H9 (cell line): ENCODE data around the gene BEND5. TPM values are rescaled to one million over a fixed set of nuclear protein-coding genes. Genes with fewer than 3 reads are reported as not detected.

ENCODE experiments used
- DNase-seq: peaks from one replicate; pipeline ENCODE4 v3.0.0-alpha.2; 2017
- H2AFZ ChIP-seq: one replicate; pipeline ENCODE4 v1.6.1; 2013; ENCODE audit warnings: mild to moderate bottlenecking, low read length, control low read depth, moderate library complexity
- H2AK5ac ChIP-seq: 2 replicates; pipeline ENCODE4 v1.6.1; 2013; ENCODE audit warnings: low read length, control low read depth, mixed read lengths; ENCODE audit not compliant: insufficient read length
- H2BK120ac ChIP-seq: one replicate; pipeline ENCODE4 v1.6.1; 2013; ENCODE audit warnings: low read depth, mild to moderate bottlenecking, low read length, control low read depth, inconsistent platforms; ENCODE audit not compliant: poor library complexity, severe bottlenecking
- H2BK12ac ChIP-seq: 2 replicates; pipeline ENCODE4 v1.6.1; 2013; ENCODE audit warnings: low read length, control low read depth, mixed read lengths, low read depth; ENCODE audit not compliant: insufficient read length
- H2BK15ac ChIP-seq: 2 replicates; pipeline ENCODE4 v1.6.1; 2013; ENCODE audit warnings: low read depth, low read length, control low read depth
- H2BK20ac ChIP-seq: one replicate; pipeline ENCODE4 v1.6.1; 2013; ENCODE audit warnings: low read depth, mild to moderate bottlenecking, low read length, control low read depth, inconsistent platforms; ENCODE audit not compliant: poor library complexity, severe bottlenecking
- H2BK5ac ChIP-seq: 2 replicates; pipeline ENCODE4 v1.6.1; 2013; ENCODE audit warnings: low read length, control low read depth, mixed read lengths; ENCODE audit not compliant: insufficient read length
- H3K14ac ChIP-seq: 2 replicates; pipeline ENCODE4 v1.6.1; 2013; ENCODE audit warnings: low read length, control low read depth; ENCODE audit not compliant: insufficient read depth
- H3K18ac ChIP-seq: 2 replicates; pipeline ENCODE4 v1.6.1; 2013; ENCODE audit warnings: low read depth, mild to moderate bottlenecking, mixed read lengths, low read length, control low read depth; ENCODE audit not compliant: insufficient read length
- H3K23ac ChIP-seq: 2 replicates; pipeline ENCODE4 v1.6.1; 2013; ENCODE audit warnings: low read length, control low read depth, mixed read lengths, low read depth; ENCODE audit not compliant: insufficient read length
- H3K23me2 ChIP-seq: 2 replicates; pipeline ENCODE4 v1.6.1; 2013; ENCODE audit warnings: low read depth, mild to moderate bottlenecking, mixed read lengths, low read length, control low read depth; ENCODE audit not compliant: insufficient read length, poor library complexity, severe bottlenecking
- H3K27ac ChIP-seq: 2 replicates; pipeline ENCODE4 v1.5.1; 2013; ENCODE audit warnings: low read length, control low read depth, mixed read lengths, low read depth; ENCODE audit not compliant: insufficient read length
- H3K27me3 ChIP-seq: 2 replicates; pipeline ENCODE4 v1.6.1; 2013; ENCODE audit warnings: low read length, control low read depth, inconsistent platforms; ENCODE audit not compliant: insufficient read depth
- H3K4ac ChIP-seq: 2 replicates; pipeline ENCODE4 v1.6.1; 2013; ENCODE audit warnings: low read depth, mild to moderate bottlenecking, control low read depth, inconsistent platforms, low read length, moderate library complexity
- H3K4me1 ChIP-seq: 2 replicates; pipeline ENCODE4 v1.6.1; 2013; ENCODE audit warnings: low read length, control low read depth, inconsistent platforms; ENCODE audit not compliant: insufficient read depth
- H3K4me2 ChIP-seq: 2 replicates; pipeline ENCODE4 v1.6.1; 2013; ENCODE audit warnings: low read length, control low read depth, mixed read lengths; ENCODE audit not compliant: insufficient read length, insufficient read depth
- H3K56ac ChIP-seq: 2 replicates; pipeline ENCODE4 v1.6.1; 2013; ENCODE audit warnings: low read depth, mild to moderate bottlenecking, mixed read lengths, low read length, control low read depth; ENCODE audit not compliant: insufficient read length
- H3K79me1 ChIP-seq: 2 replicates; pipeline ENCODE4 v1.6.1; 2013; ENCODE audit warnings: low read depth, mild to moderate bottlenecking, moderate library complexity, low read length, control low read depth, inconsistent platforms; ENCODE audit not compliant: insufficient read depth, poor library complexity, severe bottlenecking
- H3K79me2 ChIP-seq: 2 replicates; pipeline ENCODE4 v1.6.1; 2013; ENCODE audit warnings: low read length, control low read depth, inconsistent platforms; ENCODE audit not compliant: insufficient read depth
- H3K9ac ChIP-seq: 2 replicates; pipeline ENCODE4 v1.6.1; 2013; ENCODE audit warnings: low read length, control low read depth, mixed read lengths; ENCODE audit not compliant: insufficient read length; ENCODE audit errors: extremely low read depth
- H3K9me3 ChIP-seq: one replicate; pipeline ENCODE4 v1.6.1; 2013; ENCODE audit warnings: low read depth, low read length, inconsistent platforms; ENCODE audit not compliant: control insufficient read depth
- H3T11ph ChIP-seq: one replicate; pipeline ENCODE4 v1.6.1; 2013; ENCODE audit warnings: mild to moderate bottlenecking, low read length, control low read depth, inconsistent platforms
- H4K20me1 ChIP-seq: one replicate; pipeline ENCODE4 v1.6.1; 2013; ENCODE audit not compliant: control insufficient read depth, insufficient read length, insufficient read depth
- H4K5ac ChIP-seq: 2 replicates; pipeline ENCODE4 v1.6.1; 2013; ENCODE audit warnings: low read depth, mild to moderate bottlenecking, mixed read lengths, low read length, control low read depth; ENCODE audit not compliant: insufficient read length
- H4K8ac ChIP-seq: replicated peaks from 2 replicates; pipeline ENCODE4 v1.6.1; 2013; ENCODE audit warnings: low read length, control low read depth, mixed read lengths, low read depth; ENCODE audit not compliant: insufficient read length
- H4K91ac ChIP-seq: 2 replicates; pipeline ENCODE4 v1.6.1; 2013; ENCODE audit warnings: low read depth, mild to moderate bottlenecking, moderate library complexity, mixed read lengths, low read length, control low read depth; ENCODE audit not compliant: insufficient read length
- H3K27ac Mint-ChIP-seq, 3 experiments: 2 replicates in 2 of 3; 3 replicates in 1 of 3; pipeline ENCODE4 v1.8.0; 2020 to 2021; ENCODE audit warnings: mixed read lengths in 3 of 3, mild to moderate bottlenecking in 1 of 3, moderate library complexity in 1 of 3
- H3K27me3 Mint-ChIP-seq: 2 replicates; pipeline ENCODE4 v1.8.0; 2021; ENCODE audit warnings: low read depth, mild to moderate bottlenecking, moderate library complexity, mixed read lengths
- H3K36me3 Mint-ChIP-seq, 3 experiments: 2 replicates in 2 of 3; 3 replicates in 1 of 3; pipeline ENCODE4 v1.8.0; 2020 to 2021; ENCODE audit warnings: low read depth in 3 of 3, mixed read lengths in 3 of 3; ENCODE audit not compliant: insufficient read depth in 1 of 3
- H3K4me1 Mint-ChIP-seq, 2 experiments: 2 replicates each; pipeline ENCODE4 v1.8.0; 2020; ENCODE audit warnings: mixed read lengths in 2 of 2
- H3K4me3 Mint-ChIP-seq, 2 experiments: 2 replicates in 1 of 2; 3 replicates in 1 of 2; pipeline ENCODE4 v1.8.0; 2020 to 2021; ENCODE audit warnings: mild to moderate bottlenecking in 2 of 2, mixed read lengths in 2 of 2, moderate library complexity in 1 of 2
- H3K9me3 Mint-ChIP-seq, 2 experiments: 2 replicates in 1 of 2; 3 replicates in 1 of 2; pipeline ENCODE4 v1.8.0; 2020; ENCODE audit warnings: mild to moderate bottlenecking in 2 of 2, mixed read lengths in 2 of 2, moderate library complexity in 1 of 2
- WGBS: extraction: QIAGEN DNeasy Blood & Tissue Kit; methylation state at CpG from one replicate; pipeline ENCODE4 v1.1.7; 2013; ENCODE audit warnings: missing lambda C conversion rate, low lambda C conversion rate, mixed read lengths; ENCODE audit not compliant: insufficient read length; ENCODE audit errors: extremely low coverage; 5-methylcytosine and 5-hydroxymethylcytosine counted together
- total RNA-seq: library from RNA; stranded (reverse); gene quantifications from 2 replicates; pipeline ENCODE4 v1.2.1, GENCODE V29; 2021
- TF ChIP-seq, protein P1 (sequence below): fragments of 200-600 bp; sonication (generic); conservative IDR thresholded peaks from 3 replicates; pipeline ENCODE4 v1.8.0; 2021; ENCODE audit warnings: antibody characterized with exemption, mild to moderate bottlenecking

BEND5 gene
- total RNA-seq, 1 experiment from 2014 or later: 4.8 TPM

- no peak overlapping the region for H3K18ac ChIP-seq
- no peak overlapping the region for H2AFZ ChIP-seq
- H3K27ac Mint-ChIP-seq: no peak overlapping the region
- no peak overlapping the region for H3K27ac ChIP-seq
- H3K14ac ChIP-seq: no peak overlapping the region
- H2BK12ac ChIP-seq: no peak overlapping the region
- no peaks in the 10 kb centered on the region for H3K23me2 ChIP-seq
- peaks cover 3 to 15% (median 6%) of the 10 kb centered on the region in 3 experiments; a peak in 6 of 7 replicates for H3K36me3 Mint-ChIP-seq
- no peak overlapping the region for H2BK15ac ChIP-seq
- H2BK20ac ChIP-seq: no peak overlapping the region
- H3K23ac ChIP-seq: no peak overlapping the region
- H3K9ac ChIP-seq: no peak overlapping the region
- no peak overlapping the region for H2BK5ac ChIP-seq
- no peak overlapping the region for H2BK120ac ChIP-seq
- H3K27me3 ChIP-seq: no peaks in the 10 kb centered on the region
- no peaks in the 10 kb centered on the region for H4K20me1 ChIP-seq
- H4K5ac ChIP-seq: no peak overlapping the region
- no peak overlapping the region for H4K8ac ChIP-seq
- H3K9me3 ChIP-seq: no peaks in the 10 kb centered on the region
- peaks cover 4 to 9% of the 10 kb centered on the region in 2 experiments for H3K4me1 Mint-ChIP-seq
- H3K4me2 ChIP-seq: no peak overlapping the region
- TF ChIP-seq, protein P1, sequence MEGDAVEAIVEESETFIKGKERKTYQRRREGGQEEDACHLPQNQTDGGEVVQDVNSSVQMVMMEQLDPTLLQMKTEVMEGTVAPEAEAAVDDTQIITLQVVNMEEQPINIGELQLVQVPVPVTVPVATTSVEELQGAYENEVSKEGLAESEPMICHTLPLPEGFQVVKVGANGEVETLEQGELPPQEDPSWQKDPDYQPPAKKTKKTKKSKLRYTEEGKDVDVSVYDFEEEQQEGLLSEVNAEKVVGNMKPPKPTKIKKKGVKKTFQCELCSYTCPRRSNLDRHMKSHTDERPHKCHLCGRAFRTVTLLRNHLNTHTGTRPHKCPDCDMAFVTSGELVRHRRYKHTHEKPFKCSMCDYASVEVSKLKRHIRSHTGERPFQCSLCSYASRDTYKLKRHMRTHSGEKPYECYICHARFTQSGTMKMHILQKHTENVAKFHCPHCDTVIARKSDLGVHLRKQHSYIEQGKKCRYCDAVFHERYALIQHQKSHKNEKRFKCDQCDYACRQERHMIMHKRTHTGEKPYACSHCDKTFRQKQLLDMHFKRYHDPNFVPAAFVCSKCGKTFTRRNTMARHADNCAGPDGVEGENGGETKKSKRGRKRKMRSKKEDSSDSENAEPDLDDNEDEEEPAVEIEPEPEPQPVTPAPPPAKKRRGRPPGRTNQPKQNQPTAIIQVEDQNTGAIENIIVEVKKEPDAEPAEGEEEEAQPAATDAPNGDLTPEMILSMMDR: no peak
- H3T11ph ChIP-seq: no peak overlapping the region
- H2AK5ac ChIP-seq: no peak overlapping the region
- peaks cover 3% of the 10 kb centered on the region for H3K79me1 ChIP-seq
- no peaks in the 10 kb centered on the region for H3K9me3 Mint-ChIP-seq
- H3K4ac ChIP-seq: no peak overlapping the region
- no peak overlapping the region for H4K91ac ChIP-seq
- no peaks in the 10 kb centered on the region for H3K79me2 ChIP-seq
- no peaks in the 10 kb centered on the region for H3K27me3 Mint-ChIP-seq
- no peak overlapping the region for H3K56ac ChIP-seq
- DNase-seq: no peak
- no CpG with 5 or more reads among the region's 1 CpG for WGBS
- no peak overlapping the region for H3K4me3 Mint-ChIP-seq
- no peaks in the 10 kb centered on the region; the same call in 1 of the 2 replicates for H3K4me1 ChIP-seq
Observed at GRCh38 chr1:48765335-48765734, 11.4 kb downstream of the BEND5 start.
